Esophagus muscularis mucosa (tissue), 4 donors: ENCODE results near the gene CENPQ.

Source experiments
- CTCF ChIP-seq, 3 experiments: fragments of 200-600 bp in 2 of 3; fragments of 450-650 bp in 1 of 3; sonication (generic) in 2 of 3; IDR thresholded peaks; one replicate each; pipeline ENCODE4 v1.5.1; 2017 to 2019; ENCODE audit warnings: antibody characterized with exemption in 3 of 3, mild to moderate bottlenecking in 2 of 3, moderate library complexity in 1 of 3
- EP300 ChIP-seq: sonication (generic); formaldehyde crosslinking; IDR thresholded peaks from one replicate; pipeline ENCODE4 v1.6.1; 2017; ENCODE audit warnings: antibody characterized with exemption
- POLR2A ChIP-seq: fragments of 450-650 bp; IDR thresholded peaks from one replicate; pipeline ENCODE4 v1.6.1; 2017; ENCODE audit warnings: antibody characterized with exemption, moderate library complexity, mild to moderate bottlenecking, low read depth

GRCh38 chr6:49514571-49515484 lies 51.7 kb downstream of the CENPQ start:
- TF ChIP-seq CTCF (IDR thresholded peaks at IDR 0.05) (no peak), POLR2A (no peak), EP300 (no peak)
